Endothelial cell of umbilical vein (primary cell): ENCODE measurements around the gene UGT2A3. TPM values are rescaled to one million over a fixed set of nuclear protein-coding genes. Genes with fewer than 3 reads are reported as not detected.
"Not testable (repeated sequence)": the region's sequence is repeated elsewhere in the genome, so short reads cannot be mapped to it uniquely, and the experiment has no call there.

Experiments
- BruUV-seq: library from RNA; stranded (reverse); fragments of 400-500 nt; replicated peaks from 2 replicates; lab custom pipeline; 2021; lab: Mats Ljungman, UMichigan
- CTCF ChIA-PET: fragments of 300-600, 350-600 bp; sonication (Branson Sonifier 250); formaldehyde crosslinking; loops from one replicate; lab custom pipeline; 2021; ENCODE audit warnings: antibody characterized with exemption, inconsistent platforms; lab: Charles Lee
- POLR2A ChIA-PET: fragments of 300-600, 350-600 bp; sonication (Branson Sonifier 250); formaldehyde crosslinking; loops from one replicate; lab custom pipeline; 2021; ENCODE audit warnings: antibody characterized with exemption, inconsistent platforms; lab: Charles Lee
- DNase-seq: peaks from one replicate; pipeline ENCODE4 v3.0.0-alpha.2; 2011; ENCODE audit warnings: low read depth, low spot score
- FAIRE-seq: peaks from 2 replicates; lab custom pipeline; 2011; peaks lifted over from hg19 to GRCh38; lab: Jason Lieb, UNC
- H2AFZ ChIP-seq: 2 replicates; pipeline ENCODE4 v1.6.0; 2012; ENCODE audit warnings: low read depth, low read length, control low read depth, inconsistent platforms
- H3K27ac ChIP-seq: 2 replicates; pipeline ENCODE4 v1.5.1; 2011; ENCODE audit warnings: low read depth, mild to moderate bottlenecking, control low read depth, low read length, moderate library complexity; ENCODE audit not compliant: insufficient read depth
- H3K27me3 ChIP-seq, 2 experiments: 2 replicates each; pipeline versions ENCODE4 v1.6.0 to v1.6.1; 2011; ENCODE audit warnings: low read length in 2 of 2, mixed read lengths in 1 of 2; ENCODE audit not compliant: control insufficient read depth in 2 of 2, insufficient read depth in 2 of 2
- H3K36me3 ChIP-seq, 2 experiments: 2 replicates in 1 of 2; 3 replicates in 1 of 2; pipeline ENCODE4 v1.5.1; 2011; ENCODE audit warnings: low read length in 2 of 2, mild to moderate bottlenecking in 1 of 2, moderate library complexity in 1 of 2; ENCODE audit not compliant: control insufficient read depth in 2 of 2, insufficient read depth in 2 of 2; ENCODE audit errors: extremely low read depth in 1 of 2
- H3K4me1 ChIP-seq: 3 replicates; pipeline ENCODE4 v1.5.1; 2011; ENCODE audit warnings: mild to moderate bottlenecking, low read length; ENCODE audit not compliant: control insufficient read depth, insufficient read depth; ENCODE audit errors: extremely low read depth
- H3K4me2 ChIP-seq: 2 replicates; pipeline ENCODE4 v1.6.1; 2011; ENCODE audit warnings: low read length, control low read depth, mixed read lengths; ENCODE audit not compliant: insufficient read depth
- H3K4me3 ChIP-seq, 3 experiments: fragments of 200-600 bp in 1 of 3; sonication (generic), shearing (Covaris generic) in 1 of 3; replicated peaks in 1 of 3; 2 replicates each; pipeline ENCODE4 v1.5.1; 2011 to 2016; ENCODE audit warnings: control low read depth in 3 of 3, low read length in 3 of 3, mild to moderate bottlenecking in 2 of 3, inconsistent platforms in 1 of 3, low read depth in 1 of 3, moderate library complexity in 1 of 3; ENCODE audit not compliant: insufficient read depth in 1 of 3
- H3K79me2 ChIP-seq: 2 replicates; pipeline ENCODE4 v1.6.0; 2012; ENCODE audit warnings: low read length, inconsistent platforms; ENCODE audit not compliant: control insufficient read depth, insufficient read depth
- H3K9ac ChIP-seq: replicated peaks from 2 replicates; pipeline ENCODE3; 2011; ENCODE audit warnings: low read length, control low read depth; ENCODE audit not compliant: insufficient read depth; ENCODE audit errors: extremely low read depth
- H3K9me1 ChIP-seq: replicated peaks from 3 replicates; pipeline ENCODE4 v1.6.0; 2011; ENCODE audit warnings: mild to moderate bottlenecking, low read length; ENCODE audit not compliant: control insufficient read depth, insufficient read depth; ENCODE audit errors: extremely low read depth
- H3K9me3 ChIP-seq: replicated peaks from 2 replicates; pipeline ENCODE4 v1.5.1; 2012; ENCODE audit warnings: low read length, inconsistent platforms; ENCODE audit not compliant: control insufficient read depth, insufficient read depth
- H4K20me1 ChIP-seq: replicated peaks from 2 replicates; pipeline ENCODE3; 2011; ENCODE audit warnings: mild to moderate bottlenecking, low read length; ENCODE audit not compliant: control insufficient read depth, insufficient read depth; ENCODE audit errors: extremely low read depth
- CTCF ChIP-seq, 2 donors: IDR thresholded peaks; 1 replicate in 1 of 2; 2 replicates in 1 of 2; pipeline ENCODE4 v1.5.1; 2011; ENCODE audit warnings: low read length in 2 of 2, mild to moderate bottlenecking in 2 of 2, moderate library complexity in 2 of 2, control low read depth in 1 of 2, inconsistent platforms in 1 of 2, low read depth in 1 of 2; ENCODE audit not compliant: insufficient read depth in 1 of 2; ENCODE audit errors: extremely low read depth in 1 of 2
- EZH2 ChIP-seq: IDR thresholded peaks from 2 replicates; pipeline ENCODE4 v1.6.1; 2012; ENCODE audit warnings: borderline replicate concordance, low read depth, mild to moderate bottlenecking, moderate library complexity, low read length, inconsistent platforms; ENCODE audit not compliant: severe bottlenecking
- FOS ChIP-seq: IDR thresholded peaks from 2 replicates; pipeline ENCODE4 v1.6.1; 2011; ENCODE audit warnings: mild to moderate bottlenecking, low read length, moderate library complexity, borderline replicate concordance; ENCODE audit not compliant: insufficient read depth
- GATA2 ChIP-seq: IDR thresholded peaks from 2 replicates; pipeline ENCODE4 v1.7.0; 2011; ENCODE audit warnings: low read depth, mild to moderate bottlenecking, moderate library complexity, mixed read lengths, low read length; ENCODE audit not compliant: insufficient read length, insufficient read depth
- JUN ChIP-seq: IDR thresholded peaks from 2 replicates; pipeline ENCODE4 v1.6.1; 2011; ENCODE audit warnings: borderline replicate concordance, low read depth; ENCODE audit not compliant: insufficient read length, insufficient read depth
- MYC ChIP-seq: IDR thresholded peaks from one replicate; pipeline ENCODE4 v1.6.1; 2011; ENCODE audit warnings: mild to moderate bottlenecking, low read depth, low read length
- POLR2A ChIP-seq: IDR thresholded peaks from 2 replicates; pipeline ENCODE4 v1.6.1; 2012; ENCODE audit warnings: low read depth, mild to moderate bottlenecking, control low read depth, low read length
- POLR2AphosphoS5 ChIP-seq: IDR thresholded peaks from 2 replicates; pipeline ENCODE4 v1.6.1; 2012; ENCODE audit warnings: low read depth, mild to moderate bottlenecking, control low read depth, low read length, moderate library complexity; ENCODE audit not compliant: insufficient read depth
- dilution Hi-C: fragments of 300-500 bp; cut with MboI; formaldehyde crosslinking; loops from one replicate; pipeline ENCODE4 v1.15.0; 2019; ENCODE audit warnings: low sequenced_read_pairs; ENCODE audit not compliant: extremely low pct_ligation_motif_present
- intact Hi-C: fragments of 100-400 bp; cut with micrococcal nuclease; formaldehyde crosslinking; loops from one replicate; pipeline ENCODE4 v1.10.0; 2022
- polyA plus RNA-seq, 4 experiments: library from polyadenylated mRNA; depleted of rRNA in 3 of 4; stranded (reverse) in 3 of 4; unstranded in 1 of 4; fragments of >200 nt; gene quantifications; 2 replicates each; pipeline versions ENCODE4 v1.2.1 to v1.2.3, GENCODE V29; 2011 to 2012; ENCODE audit warnings: missing spikeins in 1 of 4
- total RNA-seq: library from RNA; stranded (reverse); gene quantifications from 2 replicates; pipeline ENCODE4 v1.2.3, GENCODE V29; 2021
- TF ChIP-seq, protein P1 (sequence below): IDR thresholded peaks from 2 replicates; pipeline ENCODE4 v1.6.1; 2011; ENCODE audit not compliant: insufficient read depth, insufficient read length

UGT2A3 gene
- total and polyA plus RNA-seq, 2 donors (not counting 3 experiments of a cell fraction or from before 2014, with no cell fraction given) = not detected

- Histone ChIP-seq H3K27ac (no peak overlapping the region), H3K79me2 (no peaks in the 10 kb centered on the region), H3K27me3 (no peaks in the 10 kb centered on the region), H2AFZ (no peak overlapping the region), H3K36me3 (no peaks in the 10 kb centered on the region), H3K9me1 (no peaks in the 10 kb centered on the region), H3K4me2 (no peak overlapping the region), H3K9me3 (no peaks in the 10 kb centered on the region), H3K4me3 (no peak overlapping the region), H4K20me1 (no peaks in the 10 kb centered on the region), H3K9ac (no peak overlapping the region), H3K4me1 (no peaks in the 10 kb centered on the region)
- TF ChIP-seq, protein P1, sequence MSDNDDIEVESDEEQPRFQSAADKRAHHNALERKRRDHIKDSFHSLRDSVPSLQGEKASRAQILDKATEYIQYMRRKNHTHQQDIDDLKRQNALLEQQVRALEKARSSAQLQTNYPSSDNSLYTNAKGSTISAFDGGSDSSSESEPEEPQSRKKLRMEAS = no peak
- TF ChIP-seq GATA2 (no peak), EZH2 (no peak), POLR2A (no peak), POLR2AphosphoS5 (no peak), FOS (no peak), MYC (no peak), CTCF (IDR thresholded peaks at IDR 0.05; ENCODE audit: extremely low read depth in 1 of 2, insufficient read depth in 1 of 2, low read depth in 1 of 2, low read length in 2 of 2) (no peak), JUN (no peak)
- FAIRE-seq = no peak
- no peak for DNase-seq
- BruUV-seq = no TSS peak
- dilution Hi-C loops (no loop called here), intact Hi-C loops (no loop called here)
- POLR2A ChIA-PET = no interaction called here
- CTCF ChIA-PET = no interaction called here
Observed at GRCh38 chr4:68927165-68927564, 24.4 kb downstream of the UGT2A3 start.

GRCh38 chr4:68922202-68922601 lies 29.4 kb downstream of the UGT2A3 start:
- FAIRE-seq, H3K9me3 ChIP-seq, CTCF ChIA-PET, intact Hi-C loops, dilution Hi-C loops, H3K4me2 ChIP-seq, H3K4me3 ChIP-seq, H3K27ac ChIP-seq, H3K27me3 ChIP-seq, H3K79me2 ChIP-seq, POLR2A ChIA-PET, H3K36me3 ChIP-seq, H3K9me1 ChIP-seq, BruUV-seq, H2AFZ ChIP-seq, H3K9ac ChIP-seq, H3K4me1 ChIP-seq, H4K20me1 ChIP-seq, DNase-seq: not testable (repeated sequence)
